HG02571 (cell line): ENCODE measurements around the gene ICAM1.
"Not testable (repeated sequence)": the region's sequence is repeated elsewhere in the genome, so short reads cannot be mapped to it uniquely, and the experiment has no call there.

Source experiments
- ATAC-seq: cut with Tn5 transposase; IDR thresholded peaks from one replicate; pipeline ENCODE4 v1.9.1; 2021; ENCODE audit warnings: mild to moderate bottlenecking, moderate library complexity; ENCODE audit not compliant: unreplicated experiment

Gene ICAM1

GRCh38 chr19:10241826-10242449, 29.0 kb upstream of the ICAM1 start:
- ATAC-seq, result not testable (repeated sequence)

- no peak for ATAC-seq
Measured at GRCh38 chr19:10243606-10244005, 27.3 kb upstream of the ICAM1 start.

GRCh38 chr19:10245189-10245939, 25.6 kb upstream of the ICAM1 start:
- ATAC-seq, result no peak

GRCh38 chr19:10246511-10246910, 24.4 kb upstream of the ICAM1 start:
- no peak for ATAC-seq

- ATAC-seq, result peak; percentile 84
Measured at GRCh38 chr19:10251792-10252694, 18.9 kb upstream of the ICAM1 start, which contains the start of gene MRPL4. TSS of gene MRPL4 (plus strand) at chr19:10252214. CDS start at chr19:10252254, 40 bp downstream.

- no peak for ATAC-seq
Measured at GRCh38 chr19:10252707-10253106, 18.2 kb upstream of the ICAM1 start.

GRCh38 chr19:10254244-10254643, 16.7 kb upstream of the ICAM1 start:
- ATAC-seq, result no peak

GRCh38 chr19:10255358-10255757, 15.6 kb upstream of the ICAM1 start:
- no peak for ATAC-seq

- no peak for ATAC-seq
Measured at GRCh38 chr19:10256551-10256950, 14.4 kb upstream of the ICAM1 start.

- ATAC-seq, result no peak
Measured at GRCh38 chr19:10256970-10257615, 13.8 kb upstream of the ICAM1 start.

GRCh38 chr19:10258080-10258710, 12.7 kb upstream of the ICAM1 start:
- no peak for ATAC-seq

- no peak for ATAC-seq
Measured at GRCh38 chr19:10259162-10259905, 11.6 kb upstream of the ICAM1 start.

- ATAC-seq, result no peak
Measured at GRCh38 chr19:10260141-10260584, 10.8 kb upstream of the ICAM1 start.

- no peak for ATAC-seq
Measured at GRCh38 chr19:10262771-10263170, 8.1 kb upstream of the ICAM1 start.

GRCh38 chr19:10266706-10267105, 4.2 kb upstream of the ICAM1 start:
- no peak for ATAC-seq

GRCh38 chr19:10268071-10268470, 2.8 kb upstream of the ICAM1 start:
- no peak for ATAC-seq

GRCh38 chr19:10269333-10270179, 1.4 kb upstream of the ICAM1 start:
- no peak for ATAC-seq

GRCh38 chr19:10270180-10270615, 722 bp upstream of the ICAM1 start:
- ATAC-seq, result peak; percentile 26
